AG08395 (cell line): ENCODE results near the gene PDIA6.
"Not testable (repeated sequence)": the region's sequence is repeated elsewhere in the genome, so short reads cannot be mapped to it uniquely, and the experiment has no call there.

Experiments used
- DNase-seq: peaks from one replicate; pipeline ENCODE4 v3.0.0; 2012; ENCODE audit warnings: mixed read lengths, low spot score

PDIA6 gene

DNA sequence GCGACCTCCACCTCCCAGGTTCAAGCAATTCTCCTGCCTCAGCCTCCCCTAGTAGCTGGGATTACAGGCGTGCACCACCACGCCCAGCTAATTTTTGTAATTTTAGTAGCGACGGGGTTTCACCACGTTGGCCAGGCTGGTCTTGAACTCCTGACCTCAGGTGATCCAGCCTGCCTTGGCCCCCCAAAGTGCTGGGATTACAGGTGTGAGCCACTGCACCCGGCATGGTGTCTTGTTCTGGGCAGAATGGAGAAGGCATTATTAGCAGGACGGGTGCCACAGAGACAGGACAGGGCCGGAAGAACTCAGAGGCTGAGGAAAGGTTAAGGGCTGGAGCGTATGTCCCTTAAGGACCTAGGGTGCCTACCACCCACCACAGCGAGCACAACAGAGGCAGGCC, 31.8 kb downstream of the PDIA6 start:
- not testable (repeated sequence) for DNase-seq

DNA sequence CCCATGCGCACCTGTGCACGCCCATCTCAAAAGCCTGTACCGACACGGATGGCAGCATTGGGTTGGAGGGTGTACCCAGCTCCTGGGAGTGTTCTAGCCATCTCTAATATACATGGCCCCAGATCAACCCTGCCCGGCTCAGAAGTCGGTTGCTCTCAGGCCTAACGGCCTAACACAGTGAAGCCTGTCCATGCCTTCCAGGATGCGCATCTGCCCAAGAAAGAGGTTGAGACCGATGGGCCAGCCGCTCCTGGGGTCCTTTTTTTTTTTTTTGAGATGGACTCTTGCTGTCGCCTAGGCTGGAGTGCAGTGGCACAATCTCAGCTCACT, 32.1 kb downstream of the PDIA6 start:
- no peak for DNase-seq

DNA sequence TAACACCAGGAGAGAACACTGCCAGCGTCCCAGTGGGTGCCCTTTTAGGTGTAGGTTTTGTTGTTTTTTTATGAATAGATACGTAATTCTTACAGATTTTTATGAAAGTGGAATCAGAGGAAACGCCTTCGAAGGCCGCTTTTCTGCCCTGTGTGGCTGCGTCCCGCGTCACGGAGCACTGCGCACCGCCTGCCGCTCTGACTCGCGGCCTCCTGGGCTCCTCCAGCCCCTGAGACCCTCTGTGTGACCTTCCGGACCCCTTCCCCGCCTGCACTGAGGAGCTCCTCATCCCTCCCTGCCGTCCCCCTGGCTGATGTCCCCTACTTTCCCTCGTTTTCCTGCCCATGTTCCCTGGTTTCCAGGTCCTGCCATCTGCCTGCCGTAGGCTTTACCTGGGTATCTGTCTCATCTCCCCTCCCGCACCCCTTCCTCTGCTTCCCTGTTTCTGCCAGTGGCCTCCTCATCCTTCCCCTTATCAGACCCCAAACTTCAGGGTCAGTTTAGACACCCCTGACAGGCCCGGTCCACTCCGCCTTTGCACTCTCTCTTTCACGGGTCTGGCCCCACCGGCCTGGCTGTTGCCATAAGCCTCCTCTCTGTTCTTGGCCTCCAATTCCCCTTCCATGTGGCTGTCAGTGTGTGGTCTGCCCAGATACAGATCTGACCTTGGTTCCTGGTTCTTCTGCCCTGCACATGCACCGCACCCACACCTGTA, 32.7 kb downstream of the PDIA6 start:
- no peak for DNase-seq

DNA sequence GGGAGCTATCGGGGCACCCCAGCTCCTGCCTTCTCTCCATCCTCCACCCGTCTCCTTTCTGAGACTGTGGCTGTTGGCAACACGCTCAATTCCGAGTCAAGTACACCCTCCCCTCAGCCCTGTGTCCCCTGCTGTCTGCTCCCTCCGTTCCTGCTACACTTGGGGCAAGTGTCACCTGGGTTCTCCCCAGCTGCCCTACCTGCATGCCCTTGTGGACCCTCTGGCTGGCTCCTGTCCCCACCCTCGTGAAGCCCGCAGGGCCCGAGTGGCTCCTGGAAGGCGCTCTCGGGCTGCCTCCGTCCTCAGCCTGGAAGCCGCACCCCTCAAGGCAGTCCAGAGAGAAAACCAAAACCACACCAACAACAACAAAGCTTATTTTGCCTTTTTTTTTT, 33.9 kb downstream of the PDIA6 start:
- no peak for DNase-seq

DNA sequence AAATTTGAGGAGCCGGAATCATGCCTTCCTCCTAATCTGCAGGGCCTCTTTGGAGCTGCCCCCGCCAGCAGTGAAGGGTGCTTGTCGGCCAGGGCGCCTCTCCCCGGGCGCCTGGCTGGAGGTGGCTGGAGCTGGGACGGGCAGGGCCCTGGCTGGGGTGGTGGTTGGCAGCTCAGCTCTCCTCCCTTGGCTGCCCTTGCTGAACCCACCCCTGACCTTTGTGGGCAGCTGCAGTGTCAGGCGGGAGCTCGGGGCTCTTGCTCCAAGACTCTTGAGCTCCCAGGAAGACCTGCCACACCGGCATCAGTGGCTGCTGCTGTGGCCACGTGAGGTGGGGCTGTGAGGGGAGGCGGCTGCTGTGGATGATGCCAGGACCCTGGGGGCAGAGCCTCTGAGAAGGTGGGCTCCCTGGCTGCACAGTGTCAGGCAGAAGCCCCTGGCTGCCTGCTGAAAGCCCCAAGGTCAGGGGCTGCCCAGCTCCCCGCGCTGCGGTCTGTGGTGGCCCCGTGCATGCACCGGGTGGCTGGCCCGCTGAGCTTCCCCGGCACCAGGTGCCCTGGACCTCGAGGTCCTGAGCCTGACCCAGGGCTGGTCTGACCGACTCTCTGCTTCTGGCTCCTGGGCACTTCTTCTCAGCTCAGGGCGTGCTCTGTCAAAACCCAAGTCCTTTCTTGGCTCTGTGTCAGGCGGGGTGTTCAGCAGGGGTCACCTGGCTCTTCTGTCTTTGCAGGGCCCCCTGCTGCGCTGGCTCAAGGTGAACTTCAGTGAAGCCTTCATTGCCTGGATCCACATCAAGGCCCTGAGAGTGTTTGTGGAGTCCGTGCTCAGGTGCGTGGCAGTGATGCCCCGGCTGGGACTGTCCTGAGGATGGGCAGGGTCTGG, 34.5 kb downstream of the PDIA6 start:
- DNase-seq: no peak

DNA sequence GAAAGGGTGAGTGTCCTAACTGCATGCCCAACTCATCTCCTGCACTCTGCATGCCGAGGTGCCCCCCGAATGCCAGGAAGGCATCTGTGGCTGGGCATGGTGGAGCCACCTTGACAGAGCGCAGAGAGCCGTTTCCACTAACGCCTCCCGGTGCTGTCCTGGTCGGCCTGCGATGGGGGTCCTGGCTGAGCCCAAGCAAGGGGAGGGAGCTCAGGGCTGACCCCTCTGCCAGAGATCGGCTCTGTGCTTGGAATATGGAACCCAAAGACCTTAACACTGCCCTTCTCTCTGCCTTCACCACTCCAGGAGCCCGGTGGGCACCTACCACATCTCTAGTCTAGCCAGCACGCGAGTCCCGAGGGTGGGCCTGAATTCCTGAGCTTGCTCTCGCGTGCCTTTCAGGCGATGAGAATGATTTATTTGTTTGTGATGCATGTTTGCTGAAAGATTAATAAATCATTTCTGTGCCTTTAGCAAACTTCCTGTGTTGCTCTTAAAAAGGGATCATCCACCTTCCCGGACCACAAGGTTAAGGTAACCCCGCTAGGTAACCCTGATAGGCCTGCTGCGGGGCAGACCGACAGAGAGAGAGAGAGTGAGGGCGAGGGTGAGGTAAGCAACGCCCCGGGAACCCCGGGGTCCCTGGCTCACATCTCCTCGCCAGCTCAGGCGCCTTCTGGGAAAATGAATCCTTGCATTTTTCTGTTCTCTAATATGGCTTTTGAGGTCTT, 35.3 kb downstream of the PDIA6 start:
- DNase-seq: no peak

DNA sequence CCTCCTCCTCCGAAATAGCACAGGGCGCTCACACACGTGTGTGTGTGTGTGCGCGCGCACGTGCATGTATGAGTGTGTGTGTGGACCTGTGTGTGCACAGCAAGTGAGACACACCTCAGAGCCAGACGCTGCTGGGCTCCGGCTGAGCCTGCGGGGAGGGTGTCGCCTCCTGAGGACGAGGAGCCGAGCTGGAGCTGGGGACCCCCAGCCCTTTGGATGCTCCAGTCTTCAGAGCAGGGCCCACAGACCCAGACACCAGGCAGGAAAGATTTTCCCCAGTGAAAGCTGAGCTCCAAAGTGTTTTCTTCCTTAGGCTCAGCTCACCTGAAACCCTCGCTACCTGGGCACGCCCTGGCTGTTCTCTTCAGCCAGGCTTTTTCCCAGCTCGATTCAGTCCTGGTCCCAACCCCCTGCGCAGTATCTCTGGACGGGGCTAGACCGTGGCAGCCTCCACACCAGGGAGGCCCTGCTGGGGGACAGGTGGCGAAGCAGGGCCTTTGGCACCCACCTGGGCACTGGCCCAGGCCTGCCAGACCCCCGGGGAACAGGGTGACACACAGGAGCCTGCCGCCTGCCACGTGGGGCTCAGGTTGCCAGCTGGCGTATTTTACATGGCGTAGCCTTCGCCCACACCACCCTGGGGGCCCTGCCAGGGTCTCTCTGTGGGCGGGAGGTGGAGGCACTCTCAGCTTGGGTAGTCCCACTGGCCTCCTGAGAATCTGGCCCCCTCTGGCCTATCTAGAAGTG, 36.2 kb downstream of the PDIA6 start:
- DNase-seq: no peak

DNA sequence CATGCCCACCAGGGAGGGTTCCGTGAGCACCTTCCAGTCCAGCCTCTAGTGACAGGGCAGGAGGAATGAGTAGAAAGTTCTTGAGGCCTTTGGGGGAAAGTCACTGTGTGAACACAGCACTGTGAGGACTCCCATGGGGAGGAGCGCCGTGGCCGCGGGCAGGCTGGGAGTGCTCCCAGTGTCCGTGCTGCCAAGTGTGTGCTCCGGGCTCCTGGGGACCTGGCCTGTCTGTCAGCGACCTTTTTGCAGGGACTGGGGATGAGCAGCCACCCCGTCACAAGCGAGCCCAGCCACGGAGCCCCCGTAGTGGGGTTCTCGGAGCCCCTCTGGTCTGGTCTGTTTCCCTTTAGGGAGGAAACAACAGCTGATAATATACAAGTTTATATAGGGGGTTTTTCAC, 36.8 kb downstream of the PDIA6 start:
- no peak for DNase-seq

DNA sequence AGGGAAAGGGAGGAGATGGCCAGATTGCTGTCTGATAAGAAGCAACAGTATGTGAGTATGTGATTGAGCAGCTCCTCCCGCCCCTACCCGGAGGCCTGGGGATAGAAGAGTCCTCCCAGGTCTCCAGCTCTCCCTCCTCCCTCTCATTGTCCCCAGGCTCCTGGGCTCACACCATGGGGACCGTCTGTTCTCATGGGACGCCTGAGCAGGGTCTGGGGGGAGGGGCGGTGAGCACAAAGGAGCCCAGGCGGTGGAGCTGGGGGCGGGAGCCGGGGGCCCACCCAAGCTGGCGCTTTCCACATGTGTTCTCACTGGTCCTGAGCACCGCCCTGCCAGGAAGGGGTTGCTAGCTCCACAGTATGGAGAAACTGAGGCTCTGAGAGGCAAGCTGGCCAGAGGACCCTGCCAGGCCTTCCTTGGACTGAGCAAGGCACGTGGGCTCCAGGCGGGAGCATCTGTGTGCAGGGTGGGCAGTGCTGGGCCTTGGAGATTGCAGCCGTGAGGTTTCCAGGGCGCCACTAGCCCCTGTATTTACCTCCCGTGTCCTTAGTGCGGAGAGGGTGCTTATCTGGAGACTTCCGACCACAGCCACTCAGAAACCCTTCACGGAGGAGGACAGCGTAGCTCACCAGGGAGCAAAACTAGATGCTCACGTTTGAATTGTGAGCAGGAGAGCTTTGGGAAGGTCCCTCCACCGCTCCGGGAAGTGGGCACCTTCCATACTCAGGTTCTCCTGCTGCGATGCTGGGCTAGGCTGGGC, 37.4 kb downstream of the PDIA6 start:
- DNase-seq: no peak

DNA sequence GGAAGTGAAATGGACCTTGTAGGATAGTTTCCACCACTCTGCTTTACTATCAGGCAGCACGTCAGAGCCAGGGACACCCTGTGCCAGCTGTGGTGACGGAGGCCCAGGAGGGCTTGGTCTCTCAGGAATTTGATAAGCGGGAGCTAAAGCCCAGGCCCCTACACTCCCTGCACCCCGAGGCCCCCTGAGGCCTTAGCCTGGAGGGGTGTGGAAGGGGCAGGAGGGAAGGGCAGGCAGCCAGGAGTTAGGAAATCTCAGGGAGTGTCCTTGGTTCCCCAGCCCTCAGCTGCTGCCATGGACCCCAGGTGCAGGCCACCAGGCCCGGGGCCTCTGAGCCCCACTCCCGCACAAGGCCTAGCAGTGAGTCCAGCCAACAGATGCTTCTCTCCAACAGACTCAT, 38.2 kb downstream of the PDIA6 start:
- DNase-seq: no peak

DNA sequence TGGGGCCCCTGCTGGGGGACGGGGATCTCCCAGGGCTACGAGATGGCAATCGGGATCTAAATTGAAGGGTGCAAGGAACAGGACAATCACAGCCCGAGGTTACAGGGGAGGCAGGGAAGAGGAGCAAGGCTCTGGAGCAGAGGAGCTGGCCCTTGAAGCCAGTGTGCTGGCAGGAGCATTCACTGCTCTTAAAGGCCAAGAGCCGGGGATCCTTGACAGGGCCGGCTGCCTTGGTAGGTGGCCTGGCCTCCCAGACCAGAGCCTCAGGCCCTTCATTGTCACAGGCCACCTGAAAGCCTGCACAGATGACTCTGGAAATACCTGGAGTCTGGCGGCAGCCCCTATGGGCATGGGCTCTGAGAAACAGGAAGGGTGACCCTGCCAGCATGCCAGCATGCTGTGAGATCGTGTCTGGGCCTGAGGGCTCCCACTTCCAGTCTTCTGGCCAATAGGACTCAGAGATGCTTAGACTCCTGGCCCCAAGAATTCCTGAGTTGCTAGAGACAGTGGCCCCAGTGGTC, 38.7 kb downstream of the PDIA6 start:
- DNase-seq: no peak

DNA sequence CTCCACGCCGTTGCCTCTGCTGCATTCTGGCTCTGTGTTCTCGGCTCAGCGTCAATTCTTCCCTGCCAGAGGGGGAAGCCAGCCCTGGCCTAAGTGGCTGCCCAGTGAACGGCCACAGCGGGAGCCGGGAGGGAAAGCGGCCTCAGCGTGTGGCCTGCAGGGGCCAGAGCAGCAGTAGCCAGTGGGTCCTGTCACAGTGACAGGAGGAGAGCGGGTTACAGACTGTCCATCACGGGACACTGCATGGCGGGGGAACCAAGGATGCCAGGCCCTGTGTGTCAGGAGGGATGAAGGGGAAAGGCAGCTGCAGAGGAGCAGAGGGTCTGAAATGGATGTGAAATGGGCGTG, 39.7 kb downstream of the PDIA6 start:
- DNase-seq: no peak

DNA sequence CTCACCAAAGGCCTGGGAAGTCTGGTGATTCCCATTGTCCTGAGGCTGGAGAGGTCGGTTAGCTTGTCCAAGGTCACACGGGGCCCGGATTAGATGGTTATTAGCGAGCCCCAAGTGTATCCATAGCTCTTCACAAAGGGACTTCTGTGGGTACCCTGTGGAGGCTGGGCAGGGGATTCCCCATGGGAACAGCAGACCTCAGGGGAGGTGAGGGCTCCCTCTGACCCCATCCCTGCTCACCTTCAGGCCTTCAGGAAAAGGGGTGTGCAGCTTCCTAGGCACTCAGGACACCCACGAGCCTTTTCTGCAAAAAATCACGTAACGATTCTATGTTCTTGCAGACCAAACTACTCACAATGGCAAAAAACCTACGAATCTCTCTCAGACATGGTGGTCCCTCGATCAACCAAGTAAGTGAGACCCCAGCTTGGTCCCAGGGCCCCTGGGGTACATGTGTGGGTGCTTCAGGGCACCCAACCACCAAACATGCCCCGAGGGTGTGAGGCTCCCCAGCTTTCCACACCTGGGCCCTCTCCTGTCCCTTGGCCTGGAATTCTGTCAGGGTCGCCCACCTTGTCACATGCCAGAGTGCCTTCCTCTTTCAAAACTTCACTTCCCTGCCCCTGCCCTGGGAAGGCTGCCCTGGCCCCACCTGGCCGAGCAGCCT, 40.3 kb downstream of the PDIA6 start:
- DNase-seq: no peak

DNA sequence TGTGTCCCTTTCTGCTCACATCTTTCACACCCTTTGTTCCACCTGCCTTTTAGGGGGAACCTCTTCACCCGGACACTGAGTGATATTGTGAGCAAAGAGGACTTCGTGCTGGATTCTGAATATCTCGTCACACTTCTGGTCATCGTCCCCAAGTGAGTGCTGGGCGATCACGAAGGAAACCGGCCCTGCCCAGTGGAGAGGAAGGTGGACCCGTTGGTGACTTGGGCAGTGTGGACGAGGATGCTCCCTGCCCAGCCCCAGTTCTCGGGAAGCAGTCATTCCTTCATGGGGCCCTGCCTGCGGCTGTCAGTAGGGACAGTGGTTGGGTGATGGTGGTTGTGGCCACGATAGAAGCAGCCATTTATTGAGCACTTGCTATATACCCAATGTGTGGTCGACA, 40.8 kb downstream of the PDIA6 start:
- no peak for DNase-seq

DNA sequence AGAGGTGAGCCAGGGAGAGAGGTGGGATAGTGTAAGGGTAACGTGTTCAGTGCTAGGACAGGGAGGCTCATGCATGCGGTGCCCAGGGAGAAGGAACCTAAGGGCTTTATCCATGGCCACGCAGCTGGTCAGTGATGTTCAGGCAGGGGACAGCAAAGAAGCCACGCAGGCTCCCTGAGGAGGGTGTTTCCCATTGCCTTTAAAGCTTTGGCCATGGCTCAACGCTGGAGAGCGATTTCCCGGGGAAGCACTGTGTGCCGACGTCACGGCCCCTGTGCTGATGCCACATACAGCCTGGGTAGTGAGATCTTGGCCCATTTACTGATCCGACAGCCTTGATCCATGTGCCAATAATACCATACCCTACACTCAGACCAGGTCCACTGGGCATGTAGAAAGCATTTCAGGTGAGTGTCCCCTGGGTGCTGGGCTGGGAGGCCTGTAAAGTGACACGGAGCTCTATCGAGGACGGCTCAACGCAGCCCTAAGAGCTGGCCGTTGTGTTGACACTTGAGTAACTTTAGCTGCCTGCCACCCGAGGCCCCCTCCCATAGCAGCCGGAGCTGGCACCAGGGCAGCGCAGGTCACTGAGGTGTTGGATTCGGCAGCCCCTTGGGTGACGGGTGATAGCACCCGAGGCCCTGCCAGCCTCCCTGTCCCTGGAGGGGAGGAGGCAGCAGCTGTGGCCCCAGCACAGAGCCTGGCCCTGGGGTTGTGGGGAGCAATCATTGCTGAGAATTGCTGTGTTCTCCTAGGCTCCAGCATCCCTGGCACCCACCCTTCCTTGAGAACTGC, 41.4 kb downstream of the PDIA6 start:
- no peak for DNase-seq

DNA sequence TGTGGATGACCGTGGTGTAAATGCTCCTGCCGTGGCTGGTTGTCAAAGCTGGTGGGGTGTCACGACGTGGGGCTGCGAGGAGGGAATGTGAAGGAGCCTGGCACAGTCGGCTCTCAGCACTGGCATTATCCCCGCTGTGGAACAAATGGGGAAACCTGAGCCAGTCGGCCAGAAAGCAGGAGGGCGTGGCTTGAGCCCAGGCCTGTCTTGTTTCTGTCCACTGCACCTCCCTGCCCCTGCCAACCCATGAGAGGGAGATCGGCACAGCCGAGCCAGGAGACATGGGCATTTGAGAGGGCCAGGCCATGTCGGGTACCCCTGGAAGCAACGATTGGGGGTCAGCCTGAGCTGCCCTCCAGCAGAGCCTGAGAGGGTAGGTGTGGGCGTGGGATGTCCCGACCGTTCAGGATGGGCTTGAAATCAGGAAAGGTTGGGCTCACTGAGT, 44.5 kb downstream of the PDIA6 start:
- no peak for DNase-seq

DNA sequence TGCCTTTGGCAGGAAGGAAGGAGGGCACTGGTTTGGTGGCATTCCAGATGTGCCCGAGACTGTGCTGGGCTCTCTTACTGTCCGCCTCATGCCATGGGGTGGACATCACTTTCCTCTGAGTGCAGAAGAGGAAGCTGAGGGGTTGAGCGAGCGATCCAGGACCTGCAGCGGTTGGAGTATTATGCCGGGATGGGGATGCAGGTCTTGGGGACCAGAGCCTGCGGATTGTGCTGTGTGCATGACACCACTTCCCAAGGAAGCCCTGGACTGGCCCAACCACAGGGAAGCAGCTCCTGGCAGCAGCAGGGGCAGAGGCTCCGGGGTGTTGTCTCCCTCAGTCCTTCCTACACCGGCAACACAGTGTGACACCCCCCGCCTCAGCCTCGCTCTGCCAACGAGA, 46.7 kb downstream of the PDIA6 start:
- no peak for DNase-seq

DNA sequence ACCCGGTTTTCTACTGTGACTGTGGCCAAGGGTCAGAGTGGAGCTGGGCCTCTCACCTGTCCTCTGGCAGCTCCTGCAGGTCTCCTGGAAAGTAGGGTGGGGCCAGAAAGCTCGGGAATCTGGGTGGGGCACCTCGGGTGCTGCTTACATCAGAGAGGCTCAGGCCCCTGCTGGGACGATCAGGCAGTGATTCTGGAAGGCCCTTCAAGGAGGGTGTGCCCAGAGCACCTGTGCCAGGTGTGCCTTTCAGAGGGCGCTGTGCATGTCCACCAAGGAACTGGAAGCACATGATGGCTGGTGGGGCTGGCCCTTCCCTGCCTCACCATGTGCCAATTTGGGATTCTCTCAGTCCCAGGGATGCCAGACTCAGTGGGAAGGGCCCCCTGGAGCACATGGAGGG, 47.1 kb downstream of the PDIA6 start:
- no peak for DNase-seq

DNA sequence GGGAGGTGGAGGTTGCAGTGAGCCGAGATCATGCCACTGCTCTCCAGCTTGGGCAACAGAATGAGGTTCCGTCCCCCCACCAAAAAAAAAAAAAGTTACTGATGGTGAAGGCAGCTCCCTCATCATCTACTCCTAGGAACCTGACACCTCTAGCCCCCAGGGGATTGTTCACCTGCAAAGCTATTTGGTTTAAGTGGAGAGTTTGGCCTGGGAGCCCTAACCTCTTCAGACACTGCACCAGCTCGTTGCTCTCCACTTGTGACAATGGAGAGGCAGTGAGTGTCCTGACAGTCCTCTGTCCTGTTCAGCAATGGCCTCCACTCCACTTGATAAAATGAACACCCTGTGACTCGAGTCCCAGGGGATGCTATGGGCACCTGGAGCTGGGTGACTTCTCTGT, 47.7 kb downstream of the PDIA6 start:
- DNase-seq: no peak
